ENCODE results near the gene MED8. TPM values are rescaled to one million over a fixed set of nuclear protein-coding genes. Genes with fewer than 3 reads are reported as not detected.

Gene MED8
- total RNA-seq, 2 donors from 2014 or later = 39.2 to 51.3 TPM

DNA sequence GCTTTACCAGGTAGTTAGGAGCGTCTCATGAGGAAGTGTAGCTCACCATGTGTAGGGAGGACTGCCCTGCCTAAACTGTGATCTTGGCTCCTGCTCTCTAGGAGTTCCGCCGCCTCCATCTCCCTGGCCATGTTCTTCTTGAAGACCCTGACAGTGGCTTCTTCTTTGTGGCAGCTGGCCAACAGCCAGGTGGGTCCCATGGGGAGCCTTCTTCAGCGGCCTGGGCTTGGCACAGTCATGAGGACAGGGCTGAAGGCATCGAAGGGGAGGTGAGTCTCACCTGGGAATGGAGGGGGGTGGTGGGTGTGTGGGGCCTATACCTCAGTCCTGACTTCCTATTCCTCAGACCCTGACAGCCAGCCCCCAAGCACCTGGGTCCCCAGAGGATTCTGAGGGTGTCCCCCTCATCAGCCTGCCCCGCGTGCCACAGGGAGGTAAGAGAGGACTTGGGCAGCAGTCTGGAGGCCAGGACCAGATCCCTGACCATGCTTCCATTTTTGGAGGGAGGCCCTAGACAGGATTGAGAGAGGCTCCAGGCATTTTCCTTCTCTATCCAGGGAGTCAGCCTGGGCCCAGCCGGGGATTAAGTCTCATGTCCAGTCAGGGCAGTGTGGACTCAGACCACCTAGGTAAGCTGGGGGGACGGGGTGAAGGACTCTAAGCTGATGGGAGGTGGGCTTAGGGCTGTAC is 42.7 kb upstream of the MED8 start:
- intact Hi-C loops (cut with DNase I) = no loop called here
- Histone ChIP-seq H3K9ac (ENCODE audit: low read depth in 2 of 2, low read length in 2 of 2) (no peak overlapping the region), H3K9me3 (no peaks in the 10 kb centered on the region), H3K27ac (no peak overlapping the region), H3K4me1 (no peaks in the 10 kb centered on the region), H3K36me3 (peaks cover 38% of the 10 kb centered on the region), H3K4me3 (no peak overlapping the region), H3K27me3 (no peaks in the 10 kb centered on the region)
- TF ChIP-seq, protein P1, sequence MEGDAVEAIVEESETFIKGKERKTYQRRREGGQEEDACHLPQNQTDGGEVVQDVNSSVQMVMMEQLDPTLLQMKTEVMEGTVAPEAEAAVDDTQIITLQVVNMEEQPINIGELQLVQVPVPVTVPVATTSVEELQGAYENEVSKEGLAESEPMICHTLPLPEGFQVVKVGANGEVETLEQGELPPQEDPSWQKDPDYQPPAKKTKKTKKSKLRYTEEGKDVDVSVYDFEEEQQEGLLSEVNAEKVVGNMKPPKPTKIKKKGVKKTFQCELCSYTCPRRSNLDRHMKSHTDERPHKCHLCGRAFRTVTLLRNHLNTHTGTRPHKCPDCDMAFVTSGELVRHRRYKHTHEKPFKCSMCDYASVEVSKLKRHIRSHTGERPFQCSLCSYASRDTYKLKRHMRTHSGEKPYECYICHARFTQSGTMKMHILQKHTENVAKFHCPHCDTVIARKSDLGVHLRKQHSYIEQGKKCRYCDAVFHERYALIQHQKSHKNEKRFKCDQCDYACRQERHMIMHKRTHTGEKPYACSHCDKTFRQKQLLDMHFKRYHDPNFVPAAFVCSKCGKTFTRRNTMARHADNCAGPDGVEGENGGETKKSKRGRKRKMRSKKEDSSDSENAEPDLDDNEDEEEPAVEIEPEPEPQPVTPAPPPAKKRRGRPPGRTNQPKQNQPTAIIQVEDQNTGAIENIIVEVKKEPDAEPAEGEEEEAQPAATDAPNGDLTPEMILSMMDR (IDR thresholded peaks at IDR 0.05) = no peak
- no peak for DNase-seq

DNA sequence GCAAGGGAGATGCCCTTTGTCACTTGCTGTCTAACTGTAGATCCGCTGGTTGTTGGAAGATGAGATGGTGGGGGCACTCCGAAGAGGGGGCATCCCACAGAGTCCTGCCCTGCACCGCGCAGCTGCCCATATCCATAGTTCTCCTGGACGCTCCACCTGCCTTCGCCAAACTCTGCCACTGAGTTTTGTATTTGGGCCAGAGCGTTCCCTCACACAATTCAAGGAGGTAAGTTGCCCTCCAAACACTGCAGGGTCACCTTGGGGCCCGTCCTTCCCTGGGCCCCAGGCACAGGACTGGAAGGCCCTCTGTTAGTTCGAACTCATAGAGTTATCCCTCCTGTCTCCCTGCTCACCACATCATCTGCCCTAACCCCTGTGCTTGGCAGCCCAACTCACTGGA is 42.1 kb upstream of the MED8 start:
- DNase-seq = no peak
- intact Hi-C loops (cut with DNase I) = no loop called here

DNA sequence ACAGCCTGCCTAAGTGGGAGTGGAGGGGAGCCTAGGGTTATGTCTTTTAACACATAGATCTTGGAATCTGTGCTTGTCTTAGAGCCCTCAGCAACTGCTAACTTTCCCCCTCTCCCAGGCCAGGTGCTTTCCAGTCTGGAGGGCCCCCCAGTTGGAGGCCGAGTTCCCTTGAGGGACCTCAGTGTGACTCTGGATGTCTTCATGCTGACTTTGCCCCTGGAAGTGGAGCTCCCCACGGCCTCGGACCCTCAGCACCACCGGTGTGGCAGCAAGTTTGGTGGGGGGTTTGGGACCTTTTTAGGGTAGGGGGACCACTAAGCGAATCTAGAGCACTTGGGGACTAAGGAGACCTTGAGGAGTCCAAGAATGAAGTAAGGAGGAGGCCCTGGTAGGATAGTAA is 41.2 kb upstream of the MED8 start:
- Histone ChIP-seq H3K36me3 (peaks cover 44% of the 10 kb centered on the region), H3K4me1 (no peaks in the 10 kb centered on the region), H3K4me3 (no peak overlapping the region), H3K27me3 (no peaks in the 10 kb centered on the region), H3K9ac (ENCODE audit: low read depth in 2 of 2, low read length in 2 of 2) (no peak overlapping the region), H3K9me3 (no peaks in the 10 kb centered on the region), H3K27ac (no peak overlapping the region)
- TF ChIP-seq, protein P1 (IDR thresholded peaks at IDR 0.05) = no peak
- intact Hi-C loops (cut with DNase I) = no loop called here
- no peak for DNase-seq

More for the DNA sequence above, 42.1 kb upstream of the MED8 start:
- H3K9ac ChIP-seq (ENCODE audit: low read depth in 2 of 2, low read length in 2 of 2) = no peak overlapping the region
- no peak overlapping the region for H3K4me3 ChIP-seq
- TF ChIP-seq, protein P1 (IDR thresholded peaks at IDR 0.05) = no peak
- H3K27me3 ChIP-seq = no peaks in the 10 kb centered on the region
- no peaks in the 10 kb centered on the region for H3K9me3 ChIP-seq
- no peak overlapping the region for H3K27ac ChIP-seq
- no peaks in the 10 kb centered on the region for H3K4me1 ChIP-seq
- H3K36me3 ChIP-seq = peaks cover 39% of the 10 kb centered on the region

DNA sequence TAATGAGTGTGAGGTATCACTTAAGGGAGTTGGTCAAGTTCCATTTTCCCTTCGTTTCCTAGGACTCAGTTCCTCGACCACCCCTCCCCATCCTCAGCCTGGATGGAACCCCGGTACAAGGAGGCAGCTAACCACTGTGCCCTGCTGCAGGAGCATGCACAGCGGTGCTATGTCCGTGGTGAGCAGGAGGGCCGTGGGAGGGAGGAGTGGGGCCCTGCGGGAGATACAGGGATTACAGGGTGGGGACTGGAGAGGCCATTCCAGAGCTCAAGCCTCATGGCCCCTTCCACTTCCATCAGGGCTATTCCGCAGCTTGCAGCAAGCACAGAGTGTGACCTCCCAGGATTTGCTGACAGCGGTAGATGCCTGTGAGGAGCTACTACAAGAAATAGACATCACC is 38.3 kb upstream of the MED8 start:
- intact Hi-C loops (cut with DNase I) = no loop called here
- no peak overlapping the region for H3K27ac ChIP-seq
- H3K4me3 ChIP-seq = no peak overlapping the region
- H3K4me1 ChIP-seq = no peaks in the 10 kb centered on the region
- H3K36me3 ChIP-seq = peaks cover 60% of the 10 kb centered on the region
- no peaks in the 10 kb centered on the region for H3K9me3 ChIP-seq
- H3K9ac ChIP-seq (ENCODE audit: low read depth in 2 of 2, low read length in 2 of 2) = no peak overlapping the region
- DNase-seq = no peak
- TF ChIP-seq, protein P1 (IDR thresholded peaks at IDR 0.05) = no peak
- no peaks in the 10 kb centered on the region for H3K27me3 ChIP-seq

DNA sequence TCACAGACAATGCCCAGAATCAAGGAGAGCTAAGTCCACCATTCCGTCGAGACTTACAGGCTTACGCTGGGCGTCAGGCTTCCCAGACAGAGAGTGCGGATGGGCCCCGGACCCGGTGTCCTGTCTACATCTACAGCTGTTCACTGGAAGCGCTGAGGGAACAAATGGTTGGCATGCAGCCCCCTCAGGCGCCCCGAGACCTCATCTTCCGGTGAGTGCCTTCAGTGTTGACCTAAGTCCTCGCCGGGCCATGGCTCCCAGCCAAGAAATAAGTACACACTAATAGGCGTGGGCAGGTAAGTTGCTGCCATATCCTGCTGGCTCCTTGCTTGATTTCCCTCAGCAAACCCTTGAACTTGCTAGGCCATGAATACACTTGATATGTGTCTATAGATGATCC is 37.9 kb upstream of the MED8 start:
- Histone ChIP-seq H3K36me3 (peaks cover 60% of the 10 kb centered on the region), H3K9me3 (no peaks in the 10 kb centered on the region), H3K27ac (no peak overlapping the region), H3K4me3 (no peak overlapping the region), H3K9ac (ENCODE audit: low read depth in 2 of 2, low read length in 2 of 2) (no peak overlapping the region), H3K27me3 (no peaks in the 10 kb centered on the region), H3K4me1 (no peaks in the 10 kb centered on the region)
- no peak for DNase-seq
- intact Hi-C loops (cut with DNase I) = no loop called here
- TF ChIP-seq, protein P1 (IDR thresholded peaks at IDR 0.05) = no peak

All from colonic mucosa (tissue), 4 donors.